GM10847 (cell line): ENCODE results near the gene SERPINC1.

Source experiments
- POLR2A ChIP-seq: IDR thresholded peaks from 2 replicates; pipeline ENCODE4 v1.6.1; 2011; ENCODE audit not compliant: insufficient read length; ENCODE audit errors: extremely low read depth

SERPINC1 gene

GRCh38 chr1:173903827-173904531 is 13.1 kb downstream of the SERPINC1 start:
- no peak for TF ChIP-seq POLR2A

GRCh38 chr1:173900992-173901391 is 16.1 kb downstream of the SERPINC1 start:
- TF ChIP-seq POLR2A, result no peak

GRCh38 chr1:173900427-173900826 is 16.7 kb downstream of the SERPINC1 start:
- TF ChIP-seq POLR2A, result no peak

- TF ChIP-seq POLR2A, result no peak
Measured at GRCh38 chr1:173894189-173894588, 22.9 kb downstream of the SERPINC1 start.

- TF ChIP-seq POLR2A, result no peak
Measured at GRCh38 chr1:173893611-173894010, 23.5 kb downstream of the SERPINC1 start.

GRCh38 chr1:173889885-173890284 is 27.2 kb downstream of the SERPINC1 start:
- TF ChIP-seq POLR2A, result no peak

- TF ChIP-seq POLR2A, result no peak
Measured at GRCh38 chr1:173888749-173889148, 28.4 kb downstream of the SERPINC1 start.

- TF ChIP-seq POLR2A, result no peak
Measured at GRCh38 chr1:173887627-173888026, 29.5 kb downstream of the SERPINC1 start.

GRCh38 chr1:173886746-173887611 is 30.1 kb downstream of the SERPINC1 start:
- TF ChIP-seq POLR2A, result no peak

- TF ChIP-seq POLR2A, result no peak
Measured at GRCh38 chr1:173884701-173885100, 32.4 kb downstream of the SERPINC1 start.

GRCh38 chr1:173878251-173878650 is 38.9 kb downstream of the SERPINC1 start:
- TF ChIP-seq POLR2A, result no peak

- TF ChIP-seq POLR2A, result no peak
Measured at GRCh38 chr1:173876732-173877131, 40.4 kb downstream of the SERPINC1 start.

GRCh38 chr1:173871500-173871899 is 45.6 kb downstream of the SERPINC1 start:
- TF ChIP-seq POLR2A, result no peak

- no peak for TF ChIP-seq POLR2A
Measured at GRCh38 chr1:173871091-173871490, 46.0 kb downstream of the SERPINC1 start.

GRCh38 chr1:173870252-173871075 is 46.7 kb downstream of the SERPINC1 start:
- peak; percentile 28 for TF ChIP-seq POLR2A

- no peak for TF ChIP-seq POLR2A
Measured at GRCh38 chr1:173869021-173869359, 48.1 kb downstream of the SERPINC1 start.
